ENCODE data around the gene CDC42.

Gene CDC42

DNA sequence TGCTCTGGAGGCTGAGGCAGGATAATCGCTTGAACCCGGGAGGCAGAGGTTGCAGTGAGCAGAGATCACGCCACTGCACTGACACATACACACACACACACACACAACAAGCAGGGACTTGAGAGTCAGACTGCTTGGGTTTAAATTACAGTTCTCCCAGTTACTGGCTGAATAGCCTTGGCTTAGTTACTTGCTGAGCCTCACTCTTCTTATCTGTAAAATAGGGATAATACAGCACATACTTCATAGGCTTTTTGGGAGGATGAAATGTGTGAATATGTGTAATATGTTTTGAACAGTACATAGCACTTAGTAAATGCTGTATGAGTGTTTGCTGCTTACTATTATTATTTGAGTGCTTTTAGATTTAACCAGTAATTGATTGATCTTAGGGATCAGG lies 23.8 kb downstream of the CDC42 start:
- no peak for DNase-seq

DNA sequence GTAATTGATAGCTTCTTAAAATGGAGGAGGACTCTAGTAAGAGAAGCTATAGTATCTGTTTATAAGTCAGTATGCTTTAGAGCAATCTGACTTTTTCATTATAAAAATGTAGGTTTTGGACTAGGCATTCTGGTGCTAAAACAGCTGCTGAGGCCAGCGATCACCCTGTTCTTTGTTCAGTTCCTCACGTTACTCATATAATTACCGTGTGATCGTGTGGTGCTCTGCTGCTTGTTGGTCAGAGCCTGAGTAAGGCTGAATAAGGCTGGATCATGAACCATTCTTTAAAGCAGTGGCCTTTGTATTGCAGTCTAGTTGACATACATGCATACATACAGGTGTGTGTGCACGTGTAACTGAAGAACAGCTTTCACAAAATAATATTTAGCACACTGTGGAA lies 25.2 kb downstream of the CDC42 start:
- no peak for DNase-seq

DNA sequence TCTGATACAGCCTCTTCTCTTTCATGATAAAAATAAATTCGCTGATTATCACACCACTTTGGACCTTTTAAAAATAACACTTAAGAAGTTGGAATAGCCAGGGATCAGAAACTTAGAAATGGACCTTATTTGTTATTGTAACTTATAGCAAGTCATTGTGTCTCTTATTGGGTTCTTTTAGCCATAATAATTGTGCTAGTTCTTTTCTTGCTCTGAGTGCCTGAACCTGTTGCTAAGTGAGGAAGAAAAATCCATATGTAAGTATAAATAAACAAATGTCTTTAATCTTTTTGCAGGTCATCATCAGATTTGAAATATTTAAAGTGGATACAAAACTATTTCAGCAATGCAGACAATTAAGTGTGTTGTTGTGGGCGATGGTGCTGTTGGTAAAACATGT lies 25.6 kb downstream of the CDC42 start:
- no peak for DNase-seq

DNA sequence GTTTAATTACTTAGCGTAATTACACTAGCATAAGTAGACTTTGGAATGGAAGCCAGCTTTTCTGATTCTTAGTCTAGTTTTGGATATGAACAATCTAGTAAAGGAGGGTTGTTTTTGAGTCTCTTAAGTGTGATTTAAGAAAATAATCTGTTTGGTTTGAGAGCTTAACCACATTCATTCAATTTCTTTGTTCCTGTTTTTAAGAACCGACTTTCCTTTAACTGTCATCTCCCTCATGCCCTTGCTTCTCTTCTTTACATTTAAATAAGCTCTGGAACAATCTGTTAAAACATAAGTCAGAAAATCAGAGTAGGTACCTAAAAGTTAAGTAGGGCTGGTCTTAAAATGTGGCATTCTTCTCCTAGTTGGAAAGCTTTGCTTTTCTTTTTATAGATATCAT lies 27.7 kb downstream of the CDC42 start:
- peak; percentile 75 for DNase-seq

DNA sequence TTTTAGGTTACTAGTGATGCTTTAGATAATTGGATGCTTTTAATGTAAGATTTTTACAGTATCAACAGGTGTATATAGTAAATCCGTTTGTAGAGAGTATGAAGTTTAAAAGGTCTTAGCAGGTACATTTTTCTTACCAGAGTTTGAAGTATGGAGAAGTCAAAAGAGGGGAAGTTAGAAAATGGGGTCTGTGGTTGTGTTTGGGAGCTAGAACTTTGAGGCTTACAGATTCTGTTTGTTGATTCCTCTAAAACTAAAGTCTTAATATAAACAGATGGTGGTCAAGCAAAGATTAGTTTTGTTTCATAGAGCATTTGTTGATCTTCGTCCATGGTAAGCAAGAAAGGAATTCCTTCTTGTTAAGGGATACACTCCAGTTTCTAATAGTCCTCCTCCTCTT lies 35.8 kb downstream of the CDC42 start:
- DNase-seq = peak; percentile 33

DNA sequence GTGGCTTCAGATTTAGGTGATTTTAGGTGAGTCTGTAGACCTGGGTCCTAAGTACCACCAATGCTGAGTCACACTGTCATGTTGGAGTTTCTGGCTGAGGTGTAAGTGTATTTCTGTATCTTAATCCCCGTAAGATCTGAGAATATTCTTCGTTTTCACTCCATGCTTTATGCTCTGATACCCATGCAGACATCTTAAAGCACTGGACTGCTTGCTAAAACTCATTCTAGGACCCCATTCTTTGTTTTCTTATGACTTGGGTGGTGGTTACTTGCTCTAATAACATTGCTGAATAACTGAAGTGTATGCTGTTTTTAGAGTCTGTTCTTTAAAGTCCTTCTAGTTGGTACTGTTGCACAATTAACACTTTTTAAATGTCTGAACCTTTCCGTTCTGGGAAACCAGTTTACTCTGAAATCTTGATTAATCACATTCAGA lies 36.6 kb downstream of the CDC42 start:
- DNase-seq = no peak

DNA sequence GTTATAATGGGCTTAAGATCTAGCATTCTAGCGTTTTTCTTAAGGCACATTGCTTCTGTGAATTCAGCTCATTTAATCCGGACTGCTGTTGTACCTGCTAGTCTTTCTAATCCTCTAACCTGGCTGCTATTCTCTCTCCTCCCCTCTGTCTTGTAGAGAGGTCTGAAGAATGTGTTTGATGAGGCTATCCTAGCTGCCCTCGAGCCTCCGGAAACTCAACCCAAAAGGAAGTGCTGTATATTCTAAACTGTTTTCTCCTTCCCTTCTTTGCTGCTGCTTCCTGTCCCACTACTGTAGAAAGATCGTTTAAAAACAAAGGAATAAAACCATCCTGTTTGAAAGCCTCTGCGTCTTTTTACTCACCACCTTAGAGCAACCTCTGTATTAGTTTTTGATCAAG lies 37.3 kb downstream of the CDC42 start:
- peak; percentile 13 for DNase-seq

DNA sequence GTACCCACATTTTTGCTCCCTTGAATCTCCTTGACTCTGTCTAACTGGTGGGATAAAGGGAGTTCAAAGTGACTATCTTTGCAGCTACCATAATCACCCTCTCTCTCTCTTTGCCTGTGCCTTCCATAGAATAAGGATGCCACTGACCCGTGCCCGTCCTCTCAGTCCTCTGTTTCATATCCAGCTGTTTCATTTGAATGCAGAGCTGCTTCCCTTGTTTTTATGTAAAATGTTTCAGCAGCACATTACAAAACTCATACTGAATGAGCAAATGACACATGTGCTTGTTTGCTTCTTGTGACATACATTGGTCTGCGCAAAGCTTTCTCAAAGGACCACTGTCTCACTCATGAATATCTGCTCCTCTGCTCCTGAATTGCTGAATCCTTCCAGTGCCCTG lies 38.4 kb downstream of the CDC42 start:
- no peak for DNase-seq

DNA sequence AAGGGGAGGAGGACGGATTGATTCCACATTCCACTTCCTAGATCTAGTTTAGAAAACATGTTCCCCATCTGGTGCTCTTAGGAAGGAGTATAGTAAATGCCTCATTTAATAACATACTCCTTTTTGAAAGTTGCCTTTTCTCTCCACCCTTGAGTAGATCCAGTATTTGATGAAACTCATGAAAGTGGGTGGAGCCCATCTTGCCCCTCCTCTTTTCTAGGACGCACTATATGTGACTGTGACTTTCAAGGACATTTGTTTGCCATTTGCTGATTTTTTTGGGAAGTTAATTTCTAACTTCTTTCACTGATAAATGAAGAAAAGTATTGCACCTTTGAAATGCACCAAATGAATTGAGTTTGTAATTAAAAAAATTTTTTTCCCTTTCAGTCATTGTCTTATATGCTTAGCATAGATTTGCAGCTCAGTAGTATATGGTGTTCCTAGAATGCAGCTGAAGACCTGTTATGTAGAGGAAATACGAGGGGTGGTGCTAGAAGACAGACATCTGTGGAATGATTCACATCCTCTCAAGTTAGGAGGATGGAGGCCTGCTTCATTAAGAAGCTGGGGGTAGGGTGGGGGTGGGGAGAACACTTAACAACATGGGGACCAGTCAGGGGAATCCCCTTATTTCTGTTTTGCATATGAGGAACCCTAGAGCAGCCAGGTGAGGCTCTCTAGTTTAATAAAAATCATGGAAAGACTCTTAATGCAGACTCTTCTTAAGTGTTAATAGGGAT lies 39.7 kb downstream of the CDC42 start:
- peak; percentile 22 for DNase-seq

DNA sequence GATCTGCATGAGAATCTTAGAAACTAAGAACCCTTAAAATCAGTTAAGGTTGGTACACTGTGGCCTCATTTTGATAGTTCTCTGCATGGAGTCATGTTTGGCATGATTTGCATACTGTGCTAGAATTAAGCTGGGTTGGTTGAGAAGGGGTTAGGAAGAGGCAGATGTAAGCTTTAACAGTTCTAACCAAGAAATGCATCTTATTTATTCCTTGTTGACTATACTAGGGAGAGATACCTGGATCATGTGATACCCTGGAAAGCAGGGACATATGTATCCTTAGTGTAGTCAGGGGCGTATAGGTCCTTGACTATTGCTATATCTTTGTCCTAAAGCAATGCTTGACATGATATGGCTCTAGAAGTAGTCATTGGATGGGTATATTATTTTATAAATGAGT lies 41.0 kb downstream of the CDC42 start:
- DNase-seq = no peak

DNA sequence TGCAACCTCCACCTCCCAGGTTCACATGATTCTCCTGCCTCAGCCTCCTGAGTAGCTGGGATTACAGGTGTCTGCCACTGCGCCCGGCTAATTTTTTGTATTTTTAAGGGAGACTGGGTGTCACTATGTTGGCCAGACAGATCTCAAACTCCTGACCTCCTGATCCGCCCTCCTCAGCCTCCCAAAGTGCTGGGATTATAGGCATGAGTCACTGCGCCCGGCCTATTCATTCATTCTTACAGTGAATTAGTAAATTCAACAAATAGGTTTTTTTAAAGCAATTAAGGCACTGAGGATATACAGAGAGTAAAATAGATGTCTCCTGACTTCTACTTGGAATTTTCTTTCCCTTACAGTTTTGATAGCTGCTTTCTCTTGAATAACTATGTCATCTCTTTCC lies 43.5 kb downstream of the CDC42 start:
- no peak for DNase-seq

DNA sequence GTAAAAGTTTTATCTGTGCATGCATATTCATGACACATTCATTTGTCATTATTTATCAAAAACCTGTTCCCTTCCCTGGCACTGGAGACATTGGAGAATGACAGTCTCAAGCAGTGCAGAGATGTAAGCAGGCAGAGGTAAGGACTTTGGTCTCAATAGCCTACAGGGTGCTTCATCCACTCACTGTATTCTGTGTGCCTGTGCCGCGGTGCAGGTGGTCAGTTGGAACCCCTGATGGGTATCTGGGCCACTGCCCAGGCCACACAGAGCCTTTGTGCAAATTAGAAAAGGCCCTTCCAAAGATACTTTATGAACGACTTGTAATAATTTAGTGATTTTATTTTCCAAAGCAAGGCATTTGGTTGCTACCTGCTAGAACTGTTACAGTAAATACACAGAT lies 44.0 kb downstream of the CDC42 start:
- DNase-seq = no peak

DNA sequence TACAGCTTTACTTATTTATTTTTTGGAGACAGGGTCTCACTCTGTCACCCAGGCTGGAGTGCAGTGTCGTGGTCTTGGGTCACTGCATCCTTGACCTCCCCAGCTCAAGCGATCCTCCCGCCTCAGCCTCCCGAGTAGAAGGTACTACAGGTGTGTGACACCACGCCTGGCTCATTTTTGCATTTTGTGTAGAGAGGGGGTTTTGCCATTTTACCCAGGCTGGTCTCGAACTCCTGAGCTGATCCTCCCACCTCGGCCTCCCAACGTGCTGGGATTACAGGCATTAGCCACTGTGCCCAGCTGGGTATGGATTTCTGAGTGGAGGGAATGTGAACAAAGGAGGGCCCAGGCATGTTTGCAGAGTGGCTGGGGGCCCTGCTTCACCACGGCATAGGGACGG lies 46.2 kb downstream of the CDC42 start:
- DNase-seq = no peak

DNA sequence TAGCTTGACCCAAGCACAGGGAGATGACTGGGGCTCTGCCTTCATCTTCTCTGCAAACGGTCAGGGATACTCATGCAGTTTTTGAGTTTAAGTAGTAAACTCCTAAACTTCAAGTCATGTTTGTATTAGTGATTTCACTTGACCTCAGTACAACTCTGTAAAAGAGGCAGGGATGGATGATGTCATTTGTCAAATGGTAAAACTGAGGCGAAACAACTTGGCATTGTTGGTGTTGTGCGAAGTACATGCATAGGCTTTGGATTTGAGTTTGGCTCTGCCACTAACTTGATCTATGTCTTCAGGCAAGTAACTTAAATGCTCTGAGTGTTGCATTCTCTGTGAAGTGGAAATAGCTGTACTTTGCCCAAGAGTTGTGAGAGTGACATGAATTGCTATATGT lies 47.7 kb downstream of the CDC42 start:
- DNase-seq = no peak

DNA sequence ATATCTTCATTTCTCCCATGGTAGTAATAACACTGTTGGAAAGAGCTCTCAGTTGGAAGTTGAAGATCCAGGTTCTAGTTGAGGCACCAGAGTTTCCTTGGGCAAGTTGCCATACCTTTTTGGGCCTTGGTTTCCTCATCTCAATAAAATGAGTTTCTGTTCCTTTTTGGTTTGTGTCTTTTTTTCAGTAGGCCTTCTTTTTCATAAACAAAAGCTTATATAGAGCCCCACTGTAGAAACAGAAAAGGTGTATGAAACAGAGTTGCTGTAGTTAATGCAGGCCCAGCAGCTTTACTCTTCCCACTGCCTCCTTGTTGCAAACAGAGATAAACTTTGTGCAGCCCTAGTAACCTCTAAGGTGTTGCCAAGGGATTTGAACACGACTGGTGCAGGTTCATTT lies 48.7 kb downstream of the CDC42 start:
- DNase-seq = peak; percentile 45

DNA sequence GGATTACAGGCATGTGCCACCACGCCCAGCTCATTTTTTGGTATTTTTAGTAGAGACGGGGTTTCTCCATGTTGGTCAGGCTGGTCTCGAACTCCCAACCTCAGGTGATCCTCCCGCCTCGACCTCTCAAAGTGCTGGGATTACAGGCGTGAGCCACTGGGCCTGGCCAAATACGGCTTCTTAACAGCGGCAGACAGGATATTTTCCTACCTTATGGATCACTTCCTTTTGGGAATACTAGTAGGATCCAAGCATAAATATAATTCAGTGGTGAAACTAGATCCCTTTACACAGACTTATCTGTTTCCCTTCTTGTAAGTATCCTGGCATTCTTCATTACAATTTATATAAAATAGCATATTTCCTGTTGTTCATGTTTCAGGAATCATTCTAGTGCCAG lies 49.5 kb downstream of the CDC42 start:
- no peak for DNase-seq

DNA sequence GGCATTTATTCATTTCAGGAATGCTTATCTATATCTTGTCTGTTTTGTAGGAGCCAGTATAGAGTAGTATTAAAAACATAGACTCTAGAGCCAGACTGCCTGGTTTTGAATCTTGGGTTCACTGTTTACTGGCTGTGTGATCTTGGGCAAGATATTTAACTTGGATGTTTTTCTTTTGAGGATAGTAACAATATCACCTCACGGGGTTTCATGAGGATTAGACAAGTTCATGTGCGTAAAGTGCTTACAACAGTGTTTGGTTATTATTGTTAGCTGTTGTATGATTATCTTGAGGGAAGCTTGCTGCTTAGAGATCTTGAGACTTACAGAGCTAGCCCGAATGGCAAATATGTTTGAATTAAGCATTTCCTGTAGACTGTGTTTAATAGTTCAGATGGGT lies 50.2 kb downstream of the CDC42 start:
- no peak for DNase-seq

DNA sequence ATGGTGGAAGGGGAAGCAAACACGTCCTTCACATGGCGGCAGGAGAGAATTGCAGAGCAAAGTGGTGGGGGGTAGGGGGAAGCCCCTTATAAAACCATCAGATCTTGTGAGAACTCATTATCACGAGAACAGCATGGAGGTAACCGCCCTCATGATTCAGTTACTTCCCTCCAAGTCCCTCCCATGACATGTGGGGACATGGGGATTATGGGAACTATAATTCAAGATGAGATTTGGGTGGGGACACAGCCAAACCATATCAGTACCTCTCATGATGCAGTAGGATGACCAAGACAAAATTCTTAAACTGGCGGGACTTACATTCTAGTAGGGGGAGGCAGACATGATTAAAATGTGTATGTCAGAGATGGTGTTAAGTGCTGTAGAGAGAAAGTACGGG lies 51.6 kb downstream of the CDC42 start:
- no peak for DNase-seq

DNA sequence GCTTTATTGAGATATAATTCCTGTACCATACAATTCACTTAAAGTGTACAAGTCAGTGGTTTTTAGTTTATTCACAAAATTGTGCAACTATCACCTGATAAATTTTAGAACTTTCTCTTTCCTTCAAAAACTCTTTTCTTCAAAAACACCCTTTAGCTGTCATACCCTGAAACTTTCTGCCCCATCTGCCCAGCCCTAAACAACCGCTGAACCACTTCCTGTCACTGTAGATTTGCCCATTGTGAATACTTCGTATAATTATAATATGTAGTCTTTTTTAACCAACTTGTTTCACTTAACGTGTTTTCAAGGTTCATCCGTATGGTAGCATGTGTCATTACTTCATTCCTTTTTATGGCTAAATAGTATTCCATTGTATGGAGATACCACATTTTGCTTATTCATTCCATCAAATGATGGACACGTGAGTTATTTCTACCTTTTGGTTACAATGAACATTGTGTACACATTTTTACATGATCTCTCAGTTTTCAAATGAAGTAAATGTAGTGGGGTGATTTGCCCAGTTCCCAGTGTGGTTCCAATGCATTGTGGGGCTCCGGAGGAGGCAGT lies 52.4 kb downstream of the CDC42 start:
- DNase-seq = no peak

DNA sequence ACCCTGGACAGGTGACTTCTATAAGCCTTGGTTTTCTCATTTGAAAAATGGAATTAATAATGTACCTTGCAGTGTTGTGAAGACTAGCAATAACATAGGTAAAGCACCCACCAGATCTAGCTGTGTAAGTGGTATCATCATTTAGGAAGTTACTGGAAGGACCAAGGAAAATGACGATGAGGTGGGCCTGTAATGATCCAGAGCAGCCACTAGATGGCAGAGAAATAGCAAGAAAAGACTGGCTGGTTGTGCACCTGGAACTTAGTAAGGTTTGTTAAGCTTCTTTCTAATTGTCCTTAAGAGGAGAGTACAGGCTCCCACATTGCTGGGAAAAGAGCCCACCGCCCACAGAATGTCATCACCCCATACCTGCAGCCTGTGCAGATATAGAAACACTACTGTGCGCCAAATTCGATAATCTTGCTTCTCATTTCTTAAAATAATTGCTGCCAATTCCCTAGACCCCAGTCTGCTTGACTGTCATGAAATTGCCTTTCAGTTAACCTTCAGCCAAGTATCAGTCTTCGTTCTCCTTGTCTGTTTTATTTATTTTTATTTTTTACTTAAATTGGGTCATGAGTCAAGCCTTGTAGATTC lies 53.2 kb downstream of the CDC42 start:
- DNase-seq = peak; percentile 22

DNA sequence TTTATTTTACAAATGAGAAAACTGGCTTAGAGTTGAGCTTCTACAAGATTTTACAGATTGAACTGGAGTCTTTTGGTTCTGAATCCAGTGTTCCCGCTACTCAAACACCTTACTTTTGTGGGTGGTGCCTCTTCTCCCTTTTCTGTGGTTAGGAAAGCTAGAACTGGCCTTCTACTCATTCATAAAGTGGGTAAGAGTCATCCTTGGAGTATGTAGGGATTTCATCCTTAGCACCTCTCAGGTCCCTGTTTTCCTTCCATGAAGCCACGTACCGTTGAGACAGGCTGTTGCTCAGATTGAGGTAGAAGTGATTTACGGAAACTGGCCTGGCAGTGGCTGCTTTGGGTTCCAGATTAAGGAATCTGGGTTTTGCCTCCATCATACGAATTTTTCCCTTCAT lies 54.6 kb downstream of the CDC42 start:
- DNase-seq = no peak

DNA sequence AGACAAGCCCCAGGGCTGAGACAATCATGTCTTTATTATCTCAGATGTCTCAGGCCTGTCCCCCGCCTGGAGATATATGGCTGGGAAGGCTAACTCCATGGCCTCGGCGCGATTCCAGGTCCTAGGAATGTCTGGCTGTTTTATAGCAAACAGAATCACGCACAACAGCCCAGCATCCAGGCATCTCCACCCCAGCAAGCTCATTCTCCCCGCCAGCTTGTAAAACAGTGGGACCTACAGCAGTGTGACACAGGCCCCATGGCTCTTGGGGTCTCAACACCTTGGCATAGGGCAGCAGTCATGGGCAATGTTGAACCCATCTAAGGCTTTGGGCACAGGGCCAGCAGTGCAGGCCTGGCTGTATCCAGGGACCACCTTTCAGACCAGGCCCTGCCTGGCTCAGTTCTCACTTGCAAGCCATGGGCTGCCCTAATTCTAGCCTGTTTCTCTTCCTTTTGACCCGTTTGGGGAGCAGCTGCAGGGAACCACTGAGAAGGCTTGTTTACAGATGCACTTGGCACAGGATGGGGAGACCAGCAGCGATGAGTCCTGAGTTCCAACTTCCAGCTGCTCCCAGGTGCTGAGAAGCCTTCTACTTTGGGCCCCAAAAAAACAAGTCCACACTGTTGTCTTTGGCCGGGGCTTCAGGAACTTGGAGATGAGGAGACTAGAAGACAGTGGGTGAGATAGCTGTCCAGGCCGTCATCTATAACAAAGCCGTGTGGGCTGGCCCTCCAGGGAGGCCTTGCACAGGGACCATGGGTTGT lies 56.0 kb downstream of the CDC42 start:
- no peak for DNase-seq

DNA sequence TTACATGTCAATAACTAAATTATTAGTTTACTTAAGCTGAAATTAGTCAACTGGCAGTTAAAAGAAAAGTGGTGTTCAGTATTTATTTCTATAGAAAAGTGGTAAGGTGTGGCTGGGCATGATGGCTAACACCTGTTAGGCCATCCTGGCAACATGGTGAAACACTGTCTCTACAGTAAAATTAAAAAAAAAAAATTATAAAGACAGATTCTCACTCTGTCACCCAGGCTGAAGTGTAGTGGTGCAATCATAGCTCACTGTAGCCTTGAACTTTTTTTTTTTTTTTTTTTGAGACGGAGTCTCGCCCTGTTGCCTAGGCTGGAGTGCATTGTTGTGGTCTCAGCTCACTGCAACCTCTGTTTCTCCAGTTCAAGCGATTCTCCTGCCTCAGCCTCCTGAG lies 57.5 kb downstream of the CDC42 start:
- DNase-seq = no peak

DNA sequence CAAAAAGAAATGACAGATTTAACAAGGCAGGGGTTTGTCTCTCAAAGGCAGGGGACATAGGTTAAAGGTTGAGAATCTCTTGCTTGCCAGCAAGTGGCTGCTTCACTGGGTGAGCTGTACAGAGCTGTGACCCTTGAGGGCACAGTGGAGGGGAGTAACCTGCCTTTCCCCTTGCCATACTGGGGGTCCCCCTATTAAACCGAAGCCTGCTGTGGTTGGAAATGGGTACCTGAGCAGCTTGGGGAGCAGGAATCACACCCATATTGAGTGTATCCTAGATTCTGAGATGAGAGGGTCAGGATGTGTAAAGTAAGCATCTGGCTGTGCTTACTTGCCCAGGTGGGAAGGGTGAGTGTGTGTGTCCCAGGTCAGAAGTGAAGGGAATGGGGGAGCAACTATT lies 58.6 kb downstream of the CDC42 start:
- no peak for DNase-seq

Measured in MV-4-11 (cell line).